Fibroblast of gingiva (primary cell): ENCODE data around the gene BOLA2.
"Not testable (repeated sequence)": the region's sequence is repeated elsewhere in the genome, so short reads cannot be mapped to it uniquely, and the experiment has no call there.

Experiments used
- DNase-seq: peaks from one replicate; pipeline ENCODE4 v3.0.0-alpha.2; 2011; ENCODE audit warnings: low read depth

Gene BOLA2

GRCh38 chr16:29454269-29454668 lies at the start of gene BOLA2, which contains the start of gene SLX1B:
BOLA2 (minus strand) TSS chr16:29454351; CDS start chr16:29454253, 98 bp downstream.
SLX1B (plus strand) TSS chr16:29454533.
- DNase-seq, result not testable (repeated sequence)

- DNase-seq, result not testable (repeated sequence)
These were observed 28.1 kb upstream of the BOLA2 start for GRCh38 chr16:29482276-29482675.

- not testable (repeated sequence) for DNase-seq
These were observed 17.9 kb upstream of the BOLA2 start for GRCh38 chr16:29472065-29472464.

GRCh38 chr16:29469660-29470059 lies 15.5 kb upstream of the BOLA2 start:
- DNase-seq, result not testable (repeated sequence)

- not testable (repeated sequence) for DNase-seq
These were observed 13.7 kb upstream of the BOLA2 start for GRCh38 chr16:29467654-29468366.

GRCh38 chr16:29466904-29467303 lies 12.8 kb upstream of the BOLA2 start:
- not testable (repeated sequence) for DNase-seq

- DNase-seq, result not testable (repeated sequence)
These were observed 12.1 kb upstream of the BOLA2 start for GRCh38 chr16:29465985-29466824.

- DNase-seq, result not testable (repeated sequence)
These were observed 6.5 kb upstream of the BOLA2 start for GRCh38 chr16:29460647-29461030.

GRCh38 chr16:29459706-29460646 lies 5.8 kb upstream of the BOLA2 start, which contains the start of gene SULT1A4:
SULT1A4 (plus strand) TSS chr16:29459913; CDS start chr16:29461386, 1,473 bp downstream.
- not testable (repeated sequence) for DNase-seq

GRCh38 chr16:29457660-29458059 lies 3.5 kb upstream of the BOLA2 start:
- DNase-seq, result not testable (repeated sequence)

- not testable (repeated sequence) for DNase-seq
These were observed 677 bp upstream of the BOLA2 start for GRCh38 chr16:29454828-29455227.

GRCh38 chr16:29453754-29454153 lies 397 bp downstream of the BOLA2 start:
- DNase-seq, result not testable (repeated sequence)

GRCh38 chr16:29425390-29425789 lies 28.8 kb downstream of the BOLA2 start:
- not testable (repeated sequence) for DNase-seq

GRCh38 chr16:29423587-29423986 lies 30.6 kb downstream of the BOLA2 start:
- DNase-seq, result not testable (repeated sequence)

- not testable (repeated sequence) for DNase-seq
These were observed 48.9 kb downstream of the BOLA2 start for GRCh38 chr16:29405249-29405648.
